Measurements from ENCODE around the gene SIN3A. TPM values are rescaled to one million over a fixed set of nuclear protein-coding genes. Genes with fewer than 3 reads are reported as not detected.
"Not testable (repeated sequence)": the region's sequence is repeated elsewhere in the genome, so short reads cannot be mapped to it uniquely, and the experiment has no call there.

The SIN3A gene
- total RNA-seq, 2 experiments from 2014 or later: 67.5 to 72.4 TPM

DNA sequence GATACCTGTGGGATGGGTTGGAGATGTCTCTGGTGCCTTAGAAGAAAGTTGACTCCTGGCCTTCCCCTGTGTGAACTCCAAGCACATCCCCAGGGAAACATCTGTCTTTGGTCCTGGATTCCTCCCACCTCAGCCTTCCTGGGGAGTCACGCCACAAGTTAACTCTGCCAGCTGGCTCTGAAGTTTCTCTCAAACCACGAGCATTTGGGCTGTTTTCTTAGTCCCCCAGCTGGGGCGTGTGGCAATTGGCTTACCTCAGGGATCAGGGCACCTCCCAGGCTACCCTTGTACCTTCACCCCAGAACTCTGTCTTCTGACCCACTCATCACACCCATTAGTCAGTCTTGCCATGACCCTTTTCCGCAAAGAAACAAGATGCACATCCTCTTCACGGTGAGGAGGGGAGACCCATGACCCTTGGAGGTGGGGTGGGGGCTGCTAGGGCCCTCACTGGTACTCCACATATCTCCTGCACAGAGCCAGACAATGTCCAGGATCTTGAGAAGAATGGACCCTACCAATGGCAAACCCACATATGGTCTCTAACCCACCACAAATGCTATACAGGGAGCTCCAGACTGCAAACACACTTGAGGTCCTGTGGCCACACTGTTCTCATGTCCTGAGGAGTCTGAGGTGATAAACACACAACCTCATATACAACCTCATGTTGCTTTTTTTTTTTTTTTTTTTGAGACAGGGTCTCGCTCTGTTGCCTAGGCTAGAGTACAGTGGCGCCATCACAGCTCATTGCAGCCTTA is 100.7 kb downstream of the SIN3A start:
- Mint-ChIP-seq H3K27me3 (peaks cover 1% of the 10 kb centered on the region), H3K4me1 (ENCODE audit: low read depth) (peaks cover 28% of the 10 kb centered on the region), H3K9me3 (peaks cover 18% of the 10 kb centered on the region), H3K4me3 (no peak overlapping the region), H3K27ac (peak overlapping the region; percentile 93), H3K36me3 (ENCODE audit: low read depth) (peaks cover 26% of the 10 kb centered on the region)
- intact Hi-C loops (cut with micrococcal nuclease): no loop called here
- ChIA-PET CTCF (interaction anchor here (0.9 to 5.8 kb wide), 2 partner anchors 17 to 228 kb away, joined by 3 to 31 read pairs; partner anchors contain the start of genes MAN2C1 and PTPN9), POLR2A (interaction anchor here (1.3 to 11.3 kb wide), 3 partner anchors 9 to 17 kb away, joined by 6 to 81 read pairs (median 7); partner anchors contain the start of genes COMMD4 and MAN2C1)
- ATAC-seq (no peak), DNase-seq (peak; percentile 37)
- TF ChIP-seq, protein P1, sequence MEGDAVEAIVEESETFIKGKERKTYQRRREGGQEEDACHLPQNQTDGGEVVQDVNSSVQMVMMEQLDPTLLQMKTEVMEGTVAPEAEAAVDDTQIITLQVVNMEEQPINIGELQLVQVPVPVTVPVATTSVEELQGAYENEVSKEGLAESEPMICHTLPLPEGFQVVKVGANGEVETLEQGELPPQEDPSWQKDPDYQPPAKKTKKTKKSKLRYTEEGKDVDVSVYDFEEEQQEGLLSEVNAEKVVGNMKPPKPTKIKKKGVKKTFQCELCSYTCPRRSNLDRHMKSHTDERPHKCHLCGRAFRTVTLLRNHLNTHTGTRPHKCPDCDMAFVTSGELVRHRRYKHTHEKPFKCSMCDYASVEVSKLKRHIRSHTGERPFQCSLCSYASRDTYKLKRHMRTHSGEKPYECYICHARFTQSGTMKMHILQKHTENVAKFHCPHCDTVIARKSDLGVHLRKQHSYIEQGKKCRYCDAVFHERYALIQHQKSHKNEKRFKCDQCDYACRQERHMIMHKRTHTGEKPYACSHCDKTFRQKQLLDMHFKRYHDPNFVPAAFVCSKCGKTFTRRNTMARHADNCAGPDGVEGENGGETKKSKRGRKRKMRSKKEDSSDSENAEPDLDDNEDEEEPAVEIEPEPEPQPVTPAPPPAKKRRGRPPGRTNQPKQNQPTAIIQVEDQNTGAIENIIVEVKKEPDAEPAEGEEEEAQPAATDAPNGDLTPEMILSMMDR (IDR thresholded peaks at IDR 0.05): no peak

DNA sequence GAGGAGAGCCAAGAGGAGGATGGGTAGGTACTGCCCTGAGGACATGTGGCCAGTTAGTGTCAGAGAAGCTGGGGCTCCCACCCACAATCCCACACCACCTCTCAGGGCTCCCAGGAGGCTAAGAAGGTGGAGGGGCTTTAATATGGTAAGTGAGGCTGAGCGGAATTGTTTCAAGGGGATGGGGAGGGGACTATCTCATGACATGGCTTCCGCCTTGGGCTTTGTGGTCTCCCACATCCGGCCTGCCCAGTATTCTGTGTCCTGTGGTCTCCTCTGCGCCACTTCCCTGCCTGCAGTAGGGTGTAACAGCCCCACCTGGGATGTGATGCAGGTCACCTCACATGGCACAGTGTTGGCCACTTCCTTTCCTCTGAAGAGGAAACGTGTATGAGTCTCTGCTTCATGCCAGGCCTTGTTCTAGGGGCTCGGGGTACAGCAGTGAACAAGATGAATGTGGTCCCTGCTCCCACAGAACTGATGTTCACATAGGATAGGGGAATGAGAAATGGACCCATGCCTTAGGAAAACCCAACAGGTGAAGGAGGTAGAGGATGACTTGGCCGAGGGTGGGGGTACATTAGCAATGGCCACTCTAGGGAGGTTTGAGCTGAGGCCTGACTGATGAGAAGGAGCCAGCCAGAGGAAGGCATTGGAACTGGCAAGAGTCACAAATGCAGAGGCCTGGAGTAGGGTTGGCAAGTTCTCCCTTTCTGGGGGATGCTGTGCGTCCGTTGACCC is 101.5 kb downstream of the SIN3A start:
- Mint-ChIP-seq H3K36me3 (ENCODE audit: low read depth) (peaks cover 25% of the 10 kb centered on the region), H3K27ac (peak overlapping the region; percentile 93), H3K9me3 (peaks cover 18% of the 10 kb centered on the region), H3K4me3 (peak overlapping the region; percentile 46), H3K27me3 (peaks cover 1% of the 10 kb centered on the region), H3K4me1 (ENCODE audit: low read depth) (peaks cover 28% of the 10 kb centered on the region)
- intact Hi-C loops (cut with micrococcal nuclease): no loop called here
- DNase-seq (peak; percentile 96), ATAC-seq (peak; percentile 90)
- ChIA-PET POLR2A (interaction anchor here (1.2 to 11.3 kb wide), 5 partner anchors 9 to 276 kb away, joined by 3 to 81 read pairs (median 6); partner anchors contain the start of genes COMMD4 and MAN2C1), CTCF (interaction anchor here (0.9 to 5.8 kb wide), 3 partner anchors 18 to 229 kb away, joined by 3 to 31 read pairs (median 4); partner anchors contain the start of genes MAN2C1 and PTPN9)
- TF ChIP-seq, protein P1 (IDR thresholded peaks at IDR 0.05): no peak

DNA sequence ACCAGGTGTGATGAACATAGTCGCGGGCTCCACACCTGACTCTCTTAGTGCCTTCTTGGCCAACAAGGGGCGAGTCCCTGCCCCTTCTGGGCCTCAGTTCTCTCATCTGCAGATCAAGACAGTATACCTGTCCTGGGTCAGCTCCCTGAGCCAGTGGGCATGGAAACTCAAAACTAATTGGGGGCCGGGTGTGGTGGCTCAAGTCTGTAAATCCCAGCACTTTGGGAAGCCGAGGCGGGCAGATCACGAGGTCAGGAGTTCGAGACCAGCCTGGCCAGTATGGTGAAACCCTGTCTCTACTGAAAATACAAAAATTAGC is 102.2 kb downstream of the SIN3A start:
- peak overlapping the region; percentile 46 for H3K4me3 Mint-ChIP-seq
- DNase-seq; ATAC-seq; H3K27me3 Mint-ChIP-seq; intact Hi-C loops (cut with micrococcal nuclease): not testable (repeated sequence)
- POLR2A ChIA-PET: interaction anchor here (1.2 to 11.3 kb wide), 3 partner anchors 19 to 277 kb away, joined by 3 to 81 read pairs (median 3); partner anchors contain the start of gene MAN2C1
- CTCF ChIA-PET: interaction anchor here (1.2 kb wide), 1 partner anchor 18 kb away, joined by 4 read pairs; no protein-coding TSS in a partner anchor
- H3K9me3 Mint-ChIP-seq: peaks cover 18% of the 10 kb centered on the region
- peak overlapping the region; percentile 93 for H3K27ac Mint-ChIP-seq
- H3K4me1 Mint-ChIP-seq (ENCODE audit: low read depth): peaks cover 28% of the 10 kb centered on the region
- peaks cover 25% of the 10 kb centered on the region for H3K36me3 Mint-ChIP-seq (ENCODE audit: low read depth)

DNA sequence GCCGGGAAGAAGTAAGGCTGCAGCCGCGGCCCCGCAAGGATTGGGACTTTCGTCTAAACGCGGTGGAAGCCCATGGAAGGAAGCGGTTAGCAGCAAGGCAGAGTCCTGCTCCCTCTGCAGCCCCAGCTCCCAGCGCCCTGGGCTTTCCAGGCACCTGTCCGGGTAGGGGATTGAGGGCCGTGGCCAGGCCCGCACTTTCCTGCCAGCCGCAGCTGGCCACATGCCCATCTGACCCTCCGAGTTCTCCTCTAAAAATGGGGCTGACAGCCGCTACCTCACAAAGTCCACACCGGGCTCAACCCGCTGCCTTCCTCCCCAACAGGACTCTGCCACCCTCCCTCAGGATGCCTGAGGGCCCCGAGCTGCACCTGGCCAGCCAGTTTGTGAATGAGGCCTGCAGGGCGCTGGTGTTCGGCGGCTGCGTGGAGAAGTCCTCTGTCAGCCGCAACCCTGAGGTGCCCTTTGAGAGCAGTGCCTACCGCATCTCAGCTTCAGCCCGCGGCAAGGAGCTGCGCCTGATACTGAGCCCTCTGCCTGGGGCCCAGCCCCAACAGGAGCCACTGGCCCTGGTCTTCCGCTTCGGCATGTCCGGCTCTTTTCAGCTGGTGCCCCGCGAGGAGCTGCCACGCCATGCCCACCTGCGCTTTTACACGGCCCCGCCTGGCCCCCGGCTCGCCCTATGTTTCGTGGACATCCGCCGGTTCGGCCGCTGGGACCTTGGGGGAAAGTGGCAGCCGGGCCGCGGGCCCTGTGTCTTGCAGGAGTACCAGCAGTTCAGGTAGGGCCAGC is 102.7 kb downstream of the SIN3A start:
- H3K4me3 Mint-ChIP-seq: peak overlapping the region; percentile 46
- peak overlapping the region; percentile 59 for H3K27ac Mint-ChIP-seq
- peaks cover 25% of the 10 kb centered on the region for H3K36me3 Mint-ChIP-seq (ENCODE audit: low read depth)
- TF ChIP-seq, protein P1 (IDR thresholded peaks at IDR 0.05): no peak
- ChIA-PET POLR2A (interaction anchor here (0.8 to 11.3 kb wide), 5 partner anchors 11 to 278 kb away, joined by 3 to 81 read pairs (median 3); partner anchors contain the start of gene MAN2C1), CTCF (interaction anchor here (1.2 kb wide), 1 partner anchor 19 kb away, joined by 4 read pairs; no protein-coding TSS in a partner anchor)
- H3K27me3 Mint-ChIP-seq: peaks cover 1% of the 10 kb centered on the region
- H3K9me3 Mint-ChIP-seq: peaks cover 18% of the 10 kb centered on the region
- ATAC-seq: no peak
- intact Hi-C loops (cut with micrococcal nuclease): no loop called here
- no peak for DNase-seq
- H3K4me1 Mint-ChIP-seq (ENCODE audit: low read depth): peaks cover 28% of the 10 kb centered on the region
